GM18502 (cell line): ENCODE measurements around the gene RFT1.
"Not testable (repeated sequence)": the region's sequence is repeated elsewhere in the genome, so short reads cannot be mapped to it uniquely, and the experiment has no call there.

Experiments used
- ATAC-seq: cut with Tn5 transposase; IDR thresholded peaks from one replicate; pipeline ENCODE4 v1.9.1; 2021; ENCODE audit warnings: mild to moderate bottlenecking; ENCODE audit not compliant: unreplicated experiment, poor library complexity

Gene RFT1

DNA sequence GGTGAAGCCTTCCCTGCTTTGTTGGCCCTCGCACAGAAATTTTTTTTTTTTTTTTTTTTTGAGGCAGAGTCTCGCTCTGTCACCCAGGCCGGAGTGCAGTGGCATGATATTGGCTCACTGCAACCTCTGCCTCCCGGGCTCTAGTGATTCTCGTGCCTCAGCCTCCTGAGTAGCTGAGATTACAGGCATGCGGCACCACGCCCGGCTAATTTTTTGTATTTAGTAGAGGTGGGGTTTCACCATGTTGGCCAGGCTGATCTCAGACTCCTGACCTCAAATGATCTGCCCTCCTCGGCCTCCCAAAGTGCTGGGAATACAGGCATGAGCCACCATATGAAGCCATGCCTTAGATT, 20.8 kb upstream of the RFT1 start:
- ATAC-seq: not testable (repeated sequence)

DNA sequence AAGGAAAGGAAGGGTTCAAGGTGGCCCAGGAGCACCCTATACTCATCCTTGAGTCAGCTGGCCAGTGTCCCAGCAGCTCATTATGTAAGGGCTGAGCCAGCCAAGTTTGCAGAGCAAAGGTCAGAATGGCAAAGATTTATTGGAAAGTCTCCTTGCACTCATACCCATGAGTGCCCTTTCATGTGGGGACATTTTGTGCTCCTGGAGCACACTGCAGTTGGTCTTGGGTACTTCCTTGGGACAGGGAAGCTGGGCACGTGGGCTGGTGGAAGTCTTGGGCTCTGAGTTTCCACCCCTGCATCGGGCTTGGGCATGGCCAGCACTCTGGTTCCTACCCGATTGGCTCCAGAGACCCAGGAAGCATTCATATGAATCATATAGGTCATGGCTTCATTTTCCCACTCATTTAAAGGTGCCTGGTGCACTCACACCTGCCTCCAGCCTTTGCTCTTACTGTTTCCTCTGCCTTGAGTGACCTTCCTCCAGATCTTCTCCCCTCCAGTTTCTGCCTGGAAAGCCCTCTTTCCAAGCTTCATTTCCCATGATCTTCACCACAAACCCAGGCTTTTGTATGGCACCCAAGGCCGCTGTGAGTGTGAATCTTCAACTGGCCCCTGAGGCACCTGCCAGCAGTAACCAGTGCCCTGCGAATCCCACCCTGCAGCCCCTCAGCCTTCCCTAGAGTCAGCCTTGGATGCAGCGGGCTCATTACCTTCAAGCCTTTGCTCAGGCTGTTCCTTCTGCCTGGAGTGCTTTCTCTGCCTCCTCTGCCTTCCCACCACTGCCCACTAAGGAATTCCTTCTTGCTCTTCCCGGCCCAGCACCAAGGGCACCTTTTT, 20.2 kb upstream of the RFT1 start:
- no peak for ATAC-seq

DNA sequence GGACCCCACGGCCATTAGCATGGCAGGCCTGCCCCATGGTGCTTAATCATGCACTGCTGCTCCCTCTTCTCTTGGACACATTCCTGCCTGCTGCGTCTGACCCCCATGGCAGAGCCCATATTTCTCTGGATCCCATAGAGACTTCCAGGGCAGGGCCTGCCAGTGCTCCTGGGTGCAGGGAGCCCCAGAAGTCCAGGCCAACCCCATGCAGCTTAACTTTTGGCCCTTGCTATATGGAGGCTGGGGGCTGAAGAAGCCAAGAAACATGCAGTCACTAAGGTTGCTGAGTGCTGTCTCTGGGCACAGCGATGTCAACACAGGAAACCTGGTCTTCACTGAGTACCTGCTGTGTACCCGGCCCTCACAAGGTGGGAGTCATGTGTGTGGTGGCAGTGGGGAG, 19.5 kb upstream of the RFT1 start:
- ATAC-seq: no peak

DNA sequence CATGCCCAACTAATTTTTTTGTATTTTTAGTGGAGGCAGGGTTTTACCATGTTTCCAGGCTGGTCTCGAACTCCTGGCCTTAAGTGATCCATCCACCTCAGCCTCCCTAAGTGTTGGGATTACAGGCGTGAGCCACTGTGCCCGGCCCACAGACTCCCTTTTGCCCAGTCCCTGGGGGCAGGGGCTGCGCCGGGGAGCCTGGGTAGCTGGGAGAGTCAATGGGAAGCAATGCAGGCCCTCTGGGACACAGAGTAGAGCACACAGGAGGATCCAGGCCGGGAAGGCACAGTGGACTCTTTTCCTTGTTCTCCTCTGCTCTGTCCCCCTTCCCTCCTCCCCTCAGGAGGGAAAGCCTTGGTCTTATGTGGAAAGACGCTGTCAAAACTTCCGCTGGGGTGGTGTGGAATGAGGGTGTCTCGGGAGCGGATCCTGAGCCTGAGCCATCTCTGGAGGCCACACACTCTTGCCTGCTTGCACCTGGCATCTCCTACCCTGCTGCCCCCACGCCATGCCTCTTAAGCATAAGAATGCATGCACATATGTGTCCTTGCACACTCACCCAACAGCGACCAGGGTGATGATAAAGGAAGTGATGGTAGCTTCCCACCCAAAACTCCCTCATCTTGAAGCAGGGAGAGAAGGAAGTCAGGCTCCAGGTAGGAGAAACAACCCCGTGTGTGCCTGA, 18.9 kb upstream of the RFT1 start:
- ATAC-seq: no peak

DNA sequence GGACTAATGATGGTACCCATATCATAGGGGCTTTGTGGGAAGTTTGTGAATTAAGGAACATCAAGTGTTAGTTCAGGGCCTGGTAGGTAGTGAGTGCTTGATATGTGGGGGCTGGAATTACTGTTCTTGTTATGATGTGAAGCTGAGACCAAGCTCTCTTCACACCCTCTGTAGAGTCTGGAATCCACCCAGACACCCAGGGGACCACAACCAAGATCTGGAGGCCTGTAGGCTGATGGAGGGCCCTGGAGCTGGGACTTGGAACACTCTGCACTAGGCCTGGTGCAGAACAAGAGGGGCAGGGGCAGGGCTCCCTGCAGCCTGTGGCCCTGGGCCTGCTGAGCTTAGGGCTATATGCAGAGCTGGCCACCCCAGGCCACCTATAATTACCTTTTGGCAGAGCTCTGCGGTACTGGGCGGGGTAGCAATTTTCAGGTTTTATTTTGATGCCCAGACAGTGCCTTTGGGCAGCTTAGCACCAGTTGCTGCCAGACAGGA, 17.7 kb upstream of the RFT1 start:
- no peak for ATAC-seq

DNA sequence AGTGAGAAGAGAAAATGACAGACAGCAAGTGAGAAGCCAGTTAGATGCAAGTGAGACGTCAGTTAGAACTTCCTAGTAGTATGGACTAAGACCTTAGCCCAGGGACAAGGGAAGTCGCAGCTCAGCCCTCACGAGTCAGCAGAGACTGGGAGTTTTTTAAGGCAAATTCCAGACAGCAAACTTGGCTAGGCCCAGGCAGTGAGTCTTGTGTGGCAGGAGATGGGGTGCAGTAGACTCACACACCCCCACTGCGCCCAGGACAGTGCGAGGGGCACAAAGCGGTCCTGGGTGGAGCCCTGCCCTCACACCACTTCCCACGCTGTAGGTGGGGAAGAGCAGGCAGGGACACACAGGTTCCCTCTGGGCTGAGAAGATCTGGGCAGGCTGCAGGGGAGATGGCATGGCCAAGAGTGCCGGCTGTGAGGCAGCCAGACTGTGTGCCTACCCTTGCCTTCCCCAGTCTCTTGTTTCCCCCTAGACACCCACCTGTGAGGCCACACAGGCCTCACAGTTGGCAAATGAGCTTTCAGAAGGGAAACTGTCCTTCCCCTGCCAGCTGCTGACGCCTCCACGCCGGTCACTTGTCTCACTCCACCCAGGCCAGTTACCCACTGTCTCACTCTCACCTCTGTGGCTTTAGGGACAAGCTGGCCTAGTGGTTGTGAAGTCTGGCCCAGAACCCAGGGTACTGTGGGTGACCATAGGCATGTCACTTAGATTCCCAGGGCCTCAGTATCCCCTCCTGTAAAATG, 17.1 kb upstream of the RFT1 start:
- ATAC-seq: no peak

DNA sequence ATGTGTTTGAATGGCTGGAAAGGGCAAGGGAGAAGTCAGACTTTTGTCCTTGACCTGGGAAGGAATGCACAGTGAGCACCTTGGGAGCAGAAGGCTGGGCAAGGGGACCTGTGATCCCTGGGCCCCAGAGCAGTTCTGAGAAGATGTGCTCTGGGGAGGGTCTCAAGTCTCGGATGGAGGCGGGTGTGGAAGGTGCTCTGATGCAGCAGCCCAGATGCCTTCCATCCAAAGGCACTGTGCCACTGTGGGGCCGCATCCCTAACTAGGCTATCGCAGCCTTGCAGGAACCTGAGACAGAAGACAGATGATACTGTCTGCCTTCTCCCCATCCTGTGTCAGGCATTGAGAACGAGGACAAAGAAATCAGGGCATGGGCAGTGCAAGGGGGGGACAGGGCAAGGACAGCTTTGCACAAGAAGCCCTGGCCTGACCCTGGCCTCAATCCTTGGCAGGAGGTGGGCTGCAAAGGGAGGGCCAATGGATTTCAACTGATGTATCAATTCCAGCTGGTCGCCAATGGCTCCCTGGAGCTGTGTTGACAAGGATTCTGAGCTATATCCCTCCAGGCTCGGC, 16.2 kb upstream of the RFT1 start:
- no peak for ATAC-seq

DNA sequence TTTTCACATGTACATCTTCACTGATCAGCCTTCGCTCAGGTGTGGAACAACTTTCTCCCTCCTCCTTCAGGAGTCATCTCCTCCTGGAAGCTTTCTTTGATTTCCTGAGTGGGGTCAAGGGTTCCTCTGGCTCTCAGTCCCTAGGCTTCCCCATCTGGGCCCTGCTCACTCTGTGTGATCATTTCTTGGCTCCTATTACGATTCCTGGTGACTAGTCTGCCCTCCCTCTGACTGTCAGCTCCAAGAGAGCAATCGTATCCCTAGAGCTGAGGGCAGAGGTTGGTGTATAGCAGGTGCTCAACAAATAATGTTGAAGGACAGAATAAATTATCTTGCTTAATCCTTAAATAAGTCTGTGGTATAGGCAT, 15.5 kb upstream of the RFT1 start:
- ATAC-seq: no peak

DNA sequence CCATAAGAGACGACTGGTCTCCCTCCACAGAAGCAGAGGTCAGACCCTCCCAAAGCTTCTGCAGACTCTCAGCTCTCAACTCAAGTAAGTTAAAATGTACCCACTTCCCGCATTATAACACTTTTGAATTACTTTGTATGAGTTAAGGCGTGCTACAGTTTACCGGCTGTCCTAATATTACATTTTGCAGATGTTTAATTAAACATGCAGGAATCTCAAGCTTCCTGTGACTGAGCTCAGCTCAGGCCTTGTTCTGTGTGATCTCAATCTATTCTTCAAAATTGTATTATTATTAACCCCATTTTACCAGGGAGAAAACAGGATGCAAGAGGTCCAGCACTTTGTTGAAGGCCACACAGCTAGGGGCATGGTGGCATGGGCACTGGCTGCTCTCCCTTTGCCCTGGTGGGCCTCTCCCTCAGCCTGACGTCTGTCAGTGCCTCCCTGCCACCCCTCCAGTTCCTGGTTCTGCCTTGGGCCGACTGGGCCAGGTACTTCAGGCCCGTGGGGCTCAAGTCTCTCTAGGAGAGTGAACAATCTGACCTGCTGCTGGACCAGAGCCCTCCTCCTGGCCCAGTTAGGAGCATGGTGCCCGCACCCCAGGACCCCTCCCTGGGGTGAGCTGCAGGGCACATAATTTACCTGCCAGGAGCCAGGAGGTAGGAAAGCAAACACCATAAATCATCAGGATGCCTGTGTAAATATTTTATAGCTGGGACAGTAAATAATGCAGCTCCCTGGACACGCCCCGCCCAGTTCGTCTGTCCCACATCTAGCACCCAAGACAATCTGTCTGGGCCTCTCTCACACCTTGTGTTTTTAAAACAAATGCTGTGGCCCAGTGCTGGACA, 14.9 kb upstream of the RFT1 start:
- no peak for ATAC-seq

DNA sequence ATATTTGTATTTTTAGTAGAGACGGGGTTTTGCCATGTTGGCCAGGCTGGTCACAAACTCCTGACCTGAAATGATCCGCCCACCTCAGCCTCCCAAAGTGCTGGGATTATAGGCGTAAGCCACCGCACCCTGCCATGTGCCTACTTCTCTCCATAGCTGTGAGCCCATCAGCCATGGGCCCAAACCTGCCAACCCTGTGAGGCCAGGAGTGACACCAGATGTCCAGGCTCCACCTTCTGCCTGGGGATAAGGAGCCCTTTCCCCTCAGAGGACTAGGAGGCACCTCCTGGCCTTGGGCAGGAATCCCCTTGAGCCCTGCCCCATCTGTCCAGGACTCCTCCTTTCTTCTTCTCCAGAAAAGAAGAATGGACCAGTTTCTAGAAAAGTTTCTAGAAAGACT, 14.2 kb upstream of the RFT1 start:
- no peak for ATAC-seq

DNA sequence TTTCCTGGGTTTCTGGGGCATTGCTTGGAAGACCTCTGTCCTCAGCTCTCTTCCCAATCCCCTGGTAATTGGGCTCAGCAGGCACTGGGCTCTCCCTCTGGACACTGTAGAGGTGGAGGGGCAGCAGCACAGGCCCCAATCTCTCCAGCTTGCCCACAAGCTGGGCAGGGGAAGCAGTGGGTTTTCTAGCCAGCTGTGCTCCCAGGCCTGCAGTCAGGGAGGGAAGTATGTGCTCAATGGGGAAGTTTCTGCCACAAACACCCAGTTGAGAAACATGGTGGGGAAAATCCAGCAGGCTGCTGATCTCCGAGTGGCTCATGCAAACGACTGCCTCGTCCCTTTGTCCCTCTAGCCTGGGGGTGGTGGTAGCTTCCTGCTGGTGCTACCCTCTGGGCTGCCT, 12.8 kb upstream of the RFT1 start:
- no peak for ATAC-seq

DNA sequence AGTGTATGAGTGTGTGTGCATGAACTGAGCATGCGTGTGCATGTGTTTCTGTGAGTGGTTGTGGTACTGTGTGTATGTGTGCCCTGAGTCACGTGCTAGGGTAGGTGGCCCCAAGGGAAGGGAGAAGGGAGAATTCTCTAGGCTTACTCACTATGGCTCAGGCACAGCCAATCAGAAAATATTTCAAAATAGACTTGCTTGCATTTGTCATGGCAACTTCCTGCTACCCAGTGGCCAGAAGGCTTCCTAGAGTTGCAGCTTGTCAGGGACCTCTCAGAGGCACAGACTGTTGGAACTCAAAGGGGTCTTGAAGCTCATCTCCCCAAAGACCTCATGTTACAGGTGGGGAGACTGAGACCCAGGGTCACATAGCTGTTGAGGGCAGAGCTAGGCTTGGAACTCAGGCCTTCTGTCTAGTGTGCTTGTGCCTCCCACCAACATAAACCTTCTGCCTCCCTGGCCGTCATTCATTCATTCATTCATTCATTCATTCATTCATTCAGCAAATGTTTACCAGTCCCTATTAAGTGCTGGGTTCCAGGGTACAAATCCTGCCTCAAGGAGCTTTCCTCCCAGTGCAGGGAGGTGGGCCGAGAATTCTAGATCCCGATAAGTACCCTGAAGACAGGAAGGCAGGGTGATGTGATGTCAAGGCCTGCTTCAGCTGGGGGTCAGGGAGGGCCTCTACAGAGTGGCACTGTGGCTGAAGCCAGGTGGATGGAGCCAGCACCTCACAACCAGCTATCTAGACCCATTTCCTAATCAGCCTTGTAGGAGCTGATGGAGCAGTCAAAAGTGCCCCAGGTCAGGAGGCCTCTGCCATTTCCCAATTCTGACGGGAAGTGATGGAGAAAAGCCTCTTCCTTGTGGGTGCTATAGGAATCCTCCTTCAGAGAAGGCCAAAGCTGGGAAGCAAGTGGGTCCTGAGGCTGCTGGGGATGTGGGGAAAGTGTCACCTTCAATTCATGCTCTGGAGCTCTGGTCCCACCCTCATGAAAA, 10.9 kb upstream of the RFT1 start:
- no peak for ATAC-seq

DNA sequence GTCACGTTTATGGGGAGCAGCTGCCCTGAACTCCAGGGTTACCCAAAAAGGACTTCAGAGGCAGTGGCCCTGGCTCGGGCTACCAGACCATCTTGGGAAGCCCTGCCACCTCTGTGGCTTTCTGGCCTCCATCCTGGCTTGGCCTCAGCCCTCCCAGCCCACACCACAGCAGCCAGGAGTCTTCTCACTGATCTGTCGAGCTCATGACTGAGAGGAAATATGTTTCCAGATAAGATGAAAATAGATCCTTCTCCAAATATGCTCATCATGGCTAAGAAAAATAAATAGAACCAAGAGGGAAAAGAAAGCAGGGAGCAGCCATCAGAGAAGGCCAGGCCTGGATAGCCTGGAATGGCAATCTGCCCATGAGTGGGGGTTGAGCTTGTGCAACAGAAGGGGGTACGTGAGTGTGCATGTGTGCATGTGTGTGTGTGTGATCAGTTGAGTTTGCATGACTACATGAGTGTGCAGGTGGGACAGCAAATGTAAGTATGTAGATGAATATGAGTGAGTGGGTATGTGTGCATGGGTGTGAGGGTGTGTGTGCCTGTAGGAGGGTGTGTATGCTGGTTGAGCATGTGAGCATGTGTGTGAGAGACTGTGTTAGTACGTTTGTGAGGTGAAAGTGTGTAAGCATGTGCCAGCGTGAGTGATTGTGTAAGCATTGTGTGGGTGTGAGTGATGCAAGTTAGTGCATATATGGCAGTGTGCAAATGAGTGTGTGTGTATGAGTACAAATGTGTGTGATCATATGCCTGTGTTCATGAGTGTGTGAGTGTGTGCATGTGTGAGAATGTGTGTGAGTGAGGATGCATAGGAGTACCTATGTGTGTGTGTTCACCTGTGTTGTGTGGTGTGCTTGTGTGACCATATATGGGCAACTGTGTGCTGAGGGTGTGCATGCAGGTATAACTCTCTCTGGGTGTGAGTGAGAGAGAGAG, 9.9 kb upstream of the RFT1 start:
- no peak for ATAC-seq

DNA sequence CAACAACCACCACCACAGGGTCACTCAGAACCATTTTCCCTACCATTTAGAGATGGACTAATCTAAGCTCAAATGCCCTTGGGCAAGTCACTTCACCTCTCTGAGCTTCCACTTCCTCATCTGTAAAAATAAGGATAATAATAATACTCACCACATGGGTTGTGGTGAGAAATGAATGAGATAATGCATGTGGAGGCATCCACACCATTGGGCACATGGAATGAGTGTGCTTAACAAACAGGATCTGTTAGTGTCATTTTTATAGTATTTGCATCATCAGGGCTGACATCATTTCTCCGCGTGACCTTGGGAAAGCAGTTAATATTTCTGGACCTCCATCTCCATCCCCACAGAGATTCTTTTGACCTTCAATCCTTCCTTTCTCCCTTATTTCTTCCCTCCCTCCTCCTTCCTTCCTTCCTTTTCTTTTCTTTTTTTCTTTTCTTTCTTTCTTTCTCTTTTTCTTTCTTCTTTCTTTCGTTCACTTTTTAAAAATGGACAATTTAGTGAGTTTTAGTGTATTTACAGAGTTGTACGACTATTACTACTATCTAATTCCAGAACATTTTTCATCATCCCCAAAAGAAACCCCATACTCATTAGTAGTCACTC, 7.7 kb upstream of the RFT1 start:
- ATAC-seq: no peak

DNA sequence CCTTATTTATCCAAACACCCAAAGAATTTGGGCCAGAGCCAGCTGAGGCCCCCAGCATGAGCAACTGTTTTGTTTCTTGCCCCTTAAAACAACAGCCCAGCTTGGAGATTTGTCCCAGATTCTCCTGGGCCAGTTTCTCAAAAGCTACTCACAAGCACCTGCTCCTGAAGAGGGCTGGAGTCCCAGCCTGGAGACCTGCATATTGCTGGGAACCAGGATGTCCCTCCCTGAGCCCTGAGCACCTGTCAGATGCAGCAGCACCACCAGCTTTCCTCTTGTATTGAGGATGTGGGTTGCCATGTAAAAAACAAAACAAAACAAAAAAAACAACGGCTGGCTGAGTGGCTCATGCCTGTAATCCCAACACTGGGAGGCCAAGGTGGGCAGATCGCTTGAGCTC, 7.0 kb upstream of the RFT1 start:
- no peak for ATAC-seq

DNA sequence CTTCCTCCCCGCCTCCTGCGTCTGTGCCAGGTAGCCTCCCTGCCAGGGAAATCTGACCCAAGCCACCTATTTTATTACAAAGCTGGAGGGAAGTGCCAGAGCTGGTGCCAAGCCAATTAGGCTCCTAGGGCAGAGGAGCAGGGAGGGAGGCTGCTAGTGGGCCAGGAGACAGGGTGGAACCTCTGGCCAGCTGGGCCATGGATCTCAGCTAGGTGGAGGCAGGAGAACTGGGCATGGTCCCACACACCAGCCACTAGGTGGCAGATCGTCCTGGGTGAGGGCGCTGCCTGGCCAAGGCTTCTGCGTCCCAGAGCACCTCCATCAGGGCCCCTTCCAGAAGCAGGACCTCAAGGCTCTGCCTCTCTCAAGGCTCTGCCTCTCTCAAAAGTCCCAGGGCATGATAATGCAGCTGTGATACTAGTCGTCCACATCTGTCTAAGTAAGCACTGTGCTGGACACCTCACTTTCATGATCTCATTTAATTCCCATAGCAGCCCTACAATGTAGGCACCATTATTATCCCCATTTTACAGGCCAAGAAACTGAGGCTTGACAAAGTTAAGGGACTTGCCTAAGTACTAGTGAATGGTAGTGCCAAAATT, 4.5 kb upstream of the RFT1 start:
- peak; percentile 60 for ATAC-seq

DNA sequence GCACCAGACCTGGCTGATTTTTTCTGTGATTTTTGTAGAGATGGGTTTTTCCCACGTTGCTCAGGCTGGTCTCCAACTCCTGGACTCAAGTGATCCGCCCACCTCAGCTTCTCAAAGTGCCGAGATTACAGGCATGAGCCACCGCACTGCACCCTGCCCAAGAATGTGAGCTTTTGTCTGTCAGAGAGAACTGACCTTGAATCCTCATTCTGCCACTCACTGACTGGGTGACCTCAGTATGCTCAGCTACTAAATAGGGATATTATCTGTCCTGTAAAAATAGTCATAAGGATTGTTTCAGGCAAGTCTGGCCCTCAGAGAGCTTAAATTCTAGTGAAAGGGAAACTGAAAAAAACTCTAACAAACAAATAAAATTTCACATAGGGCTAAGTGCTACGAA, 2.1 kb upstream of the RFT1 start:
- no peak for ATAC-seq
